Muscle of back (tissue), 13 donors: ENCODE results near the gene USP24. TPM values are rescaled to one million over a fixed set of nuclear protein-coding genes. Genes with fewer than 3 reads are reported as not detected.

Source experiments
- DNase-seq, 3 donors: peaks; one replicate each; pipeline versions ENCODE4 v3.0.0 to v3.0.0-alpha.2; 2013
- long read RNA-seq, 9 donors: transcript quantifications; one replicate each; lab custom pipeline, GENCODE V29; 2026
- polyA plus RNA-seq, 10 donors: library from polyadenylated mRNA; unstranded; fragments of 120-200 nt; gene quantifications; one replicate each; pipeline ENCODE4 v1.2.1, GENCODE V29; 2013; ENCODE audit not compliant: insufficient read length in 10 of 10

USP24 gene, protein sequence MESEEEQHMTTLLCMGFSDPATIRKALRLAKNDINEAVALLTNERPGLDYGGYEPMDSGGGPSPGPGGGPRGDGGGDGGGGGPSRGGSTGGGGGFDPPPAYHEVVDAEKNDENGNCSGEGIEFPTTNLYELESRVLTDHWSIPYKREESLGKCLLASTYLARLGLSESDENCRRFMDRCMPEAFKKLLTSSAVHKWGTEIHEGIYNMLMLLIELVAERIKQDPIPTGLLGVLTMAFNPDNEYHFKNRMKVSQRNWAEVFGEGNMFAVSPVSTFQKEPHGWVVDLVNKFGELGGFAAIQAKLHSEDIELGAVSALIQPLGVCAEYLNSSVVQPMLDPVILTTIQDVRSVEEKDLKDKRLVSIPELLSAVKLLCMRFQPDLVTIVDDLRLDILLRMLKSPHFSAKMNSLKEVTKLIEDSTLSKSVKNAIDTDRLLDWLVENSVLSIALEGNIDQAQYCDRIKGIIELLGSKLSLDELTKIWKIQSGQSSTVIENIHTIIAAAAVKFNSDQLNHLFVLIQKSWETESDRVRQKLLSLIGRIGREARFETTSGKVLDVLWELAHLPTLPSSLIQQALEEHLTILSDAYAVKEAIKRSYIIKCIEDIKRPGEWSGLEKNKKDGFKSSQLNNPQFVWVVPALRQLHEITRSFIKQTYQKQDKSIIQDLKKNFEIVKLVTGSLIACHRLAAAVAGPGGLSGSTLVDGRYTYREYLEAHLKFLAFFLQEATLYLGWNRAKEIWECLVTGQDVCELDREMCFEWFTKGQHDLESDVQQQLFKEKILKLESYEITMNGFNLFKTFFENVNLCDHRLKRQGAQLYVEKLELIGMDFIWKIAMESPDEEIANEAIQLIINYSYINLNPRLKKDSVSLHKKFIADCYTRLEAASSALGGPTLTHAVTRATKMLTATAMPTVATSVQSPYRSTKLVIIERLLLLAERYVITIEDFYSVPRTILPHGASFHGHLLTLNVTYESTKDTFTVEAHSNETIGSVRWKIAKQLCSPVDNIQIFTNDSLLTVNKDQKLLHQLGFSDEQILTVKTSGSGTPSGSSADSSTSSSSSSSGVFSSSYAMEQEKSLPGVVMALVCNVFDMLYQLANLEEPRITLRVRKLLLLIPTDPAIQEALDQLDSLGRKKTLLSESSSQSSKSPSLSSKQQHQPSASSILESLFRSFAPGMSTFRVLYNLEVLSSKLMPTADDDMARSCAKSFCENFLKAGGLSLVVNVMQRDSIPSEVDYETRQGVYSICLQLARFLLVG (N-terminal part only)
- 10 to 100 TPM; 26.6 to 52.5 (median 37.2) TPM for polyA plus RNA-seq
- long read RNA-seq, donor 1: 0 reads
- long read RNA-seq, donor 2: 0 reads
- long read RNA-seq, donor 3: 0 reads
- long read RNA-seq, donor 4, full-length matches to known transcripts: 1 of 1 reads
- long read RNA-seq, donor 4, partial matches to known transcripts: 0 of 1 reads
- long read RNA-seq, donor 4, other reads (novel, unspliced or antisense): 0 of 1 reads
- long read RNA-seq, donor 5: 0 reads
- long read RNA-seq, donor 6: 0 reads
- long read RNA-seq, donor 7, partial matches to known transcripts: 0 of 1 reads
- long read RNA-seq, donor 7, other reads (novel, unspliced or antisense): 0 of 1 reads
- long read RNA-seq, donor 8: 0 reads
- long read RNA-seq, donor 9: 0 reads

GRCh38 chr1:55215194-55216021 is at the start of gene USP24:
TSS of gene USP24 (minus strand) at chr1:55215364. CDS start at chr1:55215113, 251 bp downstream.
- DNase-seq: peak; percentile 64 to 94 (median 86)

GRCh38 chr1:55262822-55263221 is 47.7 kb upstream of the USP24 start:
- DNase-seq: no peak

DNA sequence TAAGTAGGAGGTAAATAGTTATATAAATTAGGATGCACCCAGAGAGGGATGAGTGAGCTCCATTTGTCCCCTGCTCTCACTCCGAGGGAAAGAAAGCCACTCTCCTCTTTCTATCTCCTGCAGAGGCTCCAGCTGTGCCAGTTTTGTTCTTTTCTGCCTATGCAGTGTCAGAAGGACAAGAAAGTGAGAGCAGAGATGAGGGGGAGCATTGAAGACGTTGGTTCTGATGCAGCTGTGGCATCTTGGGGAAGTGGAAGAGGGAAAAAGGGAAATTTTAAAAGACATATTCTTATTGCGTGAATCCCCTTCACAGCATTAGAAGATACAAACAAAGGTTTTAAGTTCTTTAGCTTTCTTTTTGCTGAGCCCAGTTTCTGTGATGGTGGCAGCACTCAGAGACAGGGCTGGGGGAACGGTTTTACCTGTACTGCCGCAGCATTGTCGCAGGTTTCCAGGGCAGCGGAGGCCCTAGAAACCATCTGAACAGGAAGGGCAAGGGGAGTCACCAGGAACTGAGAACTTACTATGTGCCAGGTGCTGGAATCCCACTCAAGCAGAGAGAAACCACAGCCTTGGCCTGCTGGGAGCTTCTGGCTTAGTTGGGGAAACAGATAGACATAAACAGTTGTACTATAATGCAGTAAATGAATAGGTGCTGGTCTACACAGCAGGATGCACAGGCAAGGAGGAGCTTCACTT is 44.9 kb upstream of the USP24 start:
- no peak for DNase-seq

GRCh38 chr1:55257958-55258357 is 42.8 kb upstream of the USP24 start:
- no peak for DNase-seq

GRCh38 chr1:55255901-55256300 is 40.7 kb upstream of the USP24 start:
- DNase-seq: no peak

DNA sequence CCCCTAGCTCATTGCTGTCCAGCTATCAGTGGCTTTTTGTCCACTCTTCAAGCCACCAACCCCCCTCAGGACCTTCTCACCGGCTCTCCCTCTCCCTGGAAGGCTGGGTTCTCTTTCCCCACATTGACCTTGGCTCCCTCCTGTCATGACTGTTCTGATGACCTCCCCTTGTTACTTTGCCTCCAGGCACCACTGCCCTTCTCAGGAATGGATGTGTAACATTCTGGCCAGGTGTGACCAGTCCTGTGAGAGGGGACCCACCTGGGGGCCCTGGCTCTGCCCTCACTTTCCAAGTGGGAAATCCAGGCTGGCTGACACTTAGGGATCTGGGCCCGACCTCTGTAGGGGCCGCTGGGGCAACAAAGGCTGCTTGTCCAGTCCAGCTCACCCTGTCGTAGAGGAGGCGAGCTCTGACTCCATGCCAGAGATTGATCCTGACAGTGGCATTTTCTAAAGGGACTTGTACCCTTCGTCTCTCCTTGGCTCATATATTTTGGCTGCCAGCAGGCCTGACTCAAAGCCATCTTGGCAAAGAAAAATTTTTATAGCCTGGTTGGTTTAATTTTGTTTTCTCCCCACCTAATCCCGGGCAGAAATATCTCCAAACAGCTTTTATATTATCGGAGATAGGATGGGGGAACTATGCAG is 37.9 kb upstream of the USP24 start:
- DNase-seq: no peak

DNA sequence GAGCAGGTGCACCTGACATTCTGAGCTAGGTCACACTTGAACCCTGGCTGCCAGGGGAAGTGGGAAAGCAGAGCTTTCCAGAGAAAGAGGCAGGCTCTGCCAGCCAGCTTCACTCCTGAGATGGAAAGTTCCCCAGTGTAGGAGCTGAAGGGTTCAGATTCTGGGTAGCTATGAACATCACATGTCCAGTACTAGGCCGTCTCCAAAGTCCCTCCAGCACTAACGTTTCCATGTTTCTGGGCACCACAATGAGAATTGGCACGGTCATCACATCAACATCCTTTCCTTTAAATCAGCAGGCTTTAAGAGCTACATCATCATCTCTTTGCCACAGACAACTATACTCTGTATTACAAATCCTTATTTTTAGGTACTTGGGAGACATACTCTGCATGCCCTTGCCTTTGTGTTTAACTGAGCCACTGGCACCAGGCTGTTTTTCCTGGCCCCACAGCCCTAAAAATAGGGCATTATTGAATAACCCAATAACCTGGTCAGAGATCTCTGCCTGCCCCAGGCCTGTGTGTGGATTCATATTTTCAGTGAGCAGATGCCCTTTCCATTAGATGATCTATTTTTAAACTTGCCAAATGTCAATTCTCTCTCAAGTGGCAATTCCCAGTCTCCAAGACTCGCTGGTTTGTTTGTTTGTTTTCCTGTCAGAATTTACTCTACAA is 35.4 kb upstream of the USP24 start:
- no peak for DNase-seq

GRCh38 chr1:55249646-55250398 is 34.7 kb upstream of the USP24 start:
- no peak for DNase-seq

DNA sequence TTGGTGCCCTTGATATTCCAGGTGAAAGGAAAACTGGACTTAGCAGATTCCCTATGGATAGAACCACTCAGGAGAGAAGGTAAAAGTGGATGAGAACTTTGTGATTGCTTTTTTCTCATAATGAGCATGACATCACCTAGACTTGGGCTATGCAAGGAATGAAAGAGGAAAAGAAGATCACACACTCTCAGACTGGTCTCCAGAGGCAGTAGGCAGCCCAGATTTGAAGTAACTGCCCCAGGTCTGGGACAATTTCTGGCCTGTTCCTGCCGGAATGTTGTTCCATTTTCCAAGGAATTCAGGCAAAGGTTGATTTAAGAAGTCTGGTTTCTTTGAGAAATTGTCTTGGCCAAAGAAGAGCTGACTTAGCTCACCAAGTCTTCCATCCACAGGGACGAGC is 31.7 kb upstream of the USP24 start:
- no peak for DNase-seq

DNA sequence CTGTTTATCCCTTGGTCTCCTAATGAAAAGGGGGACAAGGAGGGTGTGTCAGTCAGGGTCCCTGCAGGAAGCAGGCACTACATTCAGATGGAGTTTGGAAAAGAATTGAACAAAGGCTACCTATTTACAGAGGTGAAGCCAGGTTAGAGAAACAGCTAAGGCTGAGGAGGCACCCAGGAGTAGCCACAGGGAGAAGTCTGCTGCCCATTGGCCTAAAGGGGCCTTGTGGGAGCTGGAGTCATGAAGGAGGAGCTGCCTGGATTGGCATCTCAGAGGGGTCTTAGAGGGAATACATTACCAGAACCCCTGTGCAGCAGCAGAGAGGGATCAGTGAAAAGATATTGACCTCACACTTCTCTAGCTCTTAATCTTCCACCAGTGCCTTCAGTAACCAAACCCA is 31.2 kb upstream of the USP24 start:
- DNase-seq: no peak

DNA sequence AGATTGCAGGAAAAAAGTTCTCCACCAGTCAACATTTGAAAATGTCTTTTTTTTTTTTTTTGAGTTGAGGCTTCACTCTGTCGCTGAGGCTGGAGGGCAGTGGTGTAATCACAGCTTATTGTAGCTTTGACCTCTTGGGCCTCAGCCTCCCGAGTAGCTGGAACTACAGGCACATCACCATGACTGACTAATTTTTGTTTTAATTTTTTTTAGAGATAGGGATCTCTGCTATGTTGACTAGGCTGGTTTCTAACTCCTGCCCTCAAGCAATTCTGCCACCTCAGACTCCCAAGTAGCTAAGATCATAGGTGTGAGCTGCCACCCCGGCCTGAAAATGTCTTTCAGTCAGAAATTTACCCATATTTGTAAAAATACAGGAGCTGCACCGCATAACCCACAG is 30.6 kb upstream of the USP24 start:
- DNase-seq: no peak

DNA sequence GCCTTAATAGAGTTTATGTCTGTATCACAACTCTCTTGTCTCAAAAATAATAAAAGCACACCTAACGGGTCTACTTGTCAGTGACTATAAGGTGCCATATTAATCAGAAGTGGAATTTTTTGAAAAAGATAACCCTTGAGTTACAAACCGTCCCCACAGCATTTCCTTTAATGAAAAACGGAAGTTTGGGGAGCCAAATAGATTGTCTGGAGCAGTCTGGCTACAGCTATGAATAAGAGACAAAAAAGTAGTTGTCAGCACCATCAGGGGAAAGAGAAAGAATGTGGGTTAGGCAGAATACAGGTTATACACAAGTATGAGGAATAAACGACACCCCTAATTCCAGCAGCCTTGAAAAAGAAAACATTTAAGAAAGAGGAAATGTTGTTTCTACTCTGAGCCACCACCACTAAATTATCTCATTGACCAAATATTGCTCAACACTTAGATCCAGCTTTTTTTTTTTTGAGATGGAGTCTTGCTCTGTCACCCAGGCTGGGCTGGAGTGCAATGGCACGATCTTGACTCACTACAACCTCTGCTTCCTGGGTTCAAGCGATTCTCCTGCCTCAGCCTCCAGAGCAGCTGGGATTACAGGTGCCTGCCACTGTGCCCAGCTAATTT is 29.4 kb upstream of the USP24 start:
- no peak for DNase-seq

DNA sequence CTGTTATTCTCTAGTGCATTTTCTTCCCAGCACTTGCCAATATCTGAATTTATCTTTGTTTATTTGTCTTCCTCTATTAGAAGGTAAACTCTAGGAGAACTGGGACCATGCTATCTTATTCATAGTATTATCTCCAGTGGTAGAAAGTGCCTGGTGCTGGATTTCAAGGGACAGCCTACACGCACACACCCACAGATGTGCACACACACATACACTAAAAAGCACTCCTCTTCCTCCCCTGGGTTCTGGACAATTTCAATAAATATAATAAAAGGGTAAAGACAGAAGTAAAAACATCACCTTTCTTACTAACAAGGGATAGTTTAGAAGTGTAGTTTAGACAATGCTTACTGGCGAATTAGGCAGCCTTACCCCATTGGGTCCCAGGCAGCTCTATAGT is 28.5 kb upstream of the USP24 start:
- no peak for DNase-seq

DNA sequence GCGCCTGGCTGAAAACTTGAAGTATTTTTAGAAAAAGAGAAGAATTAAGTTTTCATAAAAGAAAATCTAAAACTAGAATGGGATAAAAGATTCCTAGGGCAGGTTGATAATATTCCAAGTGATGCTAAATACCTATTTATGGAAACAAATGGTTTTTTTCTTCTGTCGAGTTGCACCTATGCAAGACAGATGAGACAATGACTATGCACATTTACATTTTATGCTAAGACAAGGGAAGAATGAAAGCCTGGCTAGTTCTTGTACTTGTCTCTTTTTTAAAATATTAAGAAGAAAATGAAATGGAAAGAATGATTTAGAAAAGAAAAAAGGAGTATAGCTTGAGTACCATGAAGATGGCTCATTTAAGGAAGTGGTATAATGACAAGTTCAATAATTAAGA is 24.4 kb upstream of the USP24 start:
- no peak for DNase-seq

DNA sequence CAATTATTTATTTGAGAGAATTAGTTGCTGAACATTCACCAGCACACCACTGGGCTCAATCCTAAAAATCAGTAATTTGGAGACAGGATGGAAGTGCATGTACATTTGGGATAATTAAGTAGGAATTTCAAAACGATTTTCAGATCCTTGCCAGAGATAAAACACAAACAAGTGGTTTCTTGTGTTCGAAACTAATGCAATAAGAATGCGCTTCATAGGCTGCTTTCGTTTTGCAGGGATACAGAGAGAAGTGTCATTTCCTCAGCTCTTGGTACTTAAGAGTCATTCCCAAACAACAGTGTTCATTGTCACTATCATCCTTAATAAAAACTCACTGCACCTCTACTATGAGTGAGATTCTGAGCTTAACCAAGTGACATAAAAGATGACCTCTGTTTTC is 20.6 kb upstream of the USP24 start:
- peak in 1 of 3 donors; percentile 47 for DNase-seq

- peak in 1 of 3 donors; percentile 25 for DNase-seq
Measured at GRCh38 chr1:55234016-55234415, 18.9 kb upstream of the USP24 start.

DNA sequence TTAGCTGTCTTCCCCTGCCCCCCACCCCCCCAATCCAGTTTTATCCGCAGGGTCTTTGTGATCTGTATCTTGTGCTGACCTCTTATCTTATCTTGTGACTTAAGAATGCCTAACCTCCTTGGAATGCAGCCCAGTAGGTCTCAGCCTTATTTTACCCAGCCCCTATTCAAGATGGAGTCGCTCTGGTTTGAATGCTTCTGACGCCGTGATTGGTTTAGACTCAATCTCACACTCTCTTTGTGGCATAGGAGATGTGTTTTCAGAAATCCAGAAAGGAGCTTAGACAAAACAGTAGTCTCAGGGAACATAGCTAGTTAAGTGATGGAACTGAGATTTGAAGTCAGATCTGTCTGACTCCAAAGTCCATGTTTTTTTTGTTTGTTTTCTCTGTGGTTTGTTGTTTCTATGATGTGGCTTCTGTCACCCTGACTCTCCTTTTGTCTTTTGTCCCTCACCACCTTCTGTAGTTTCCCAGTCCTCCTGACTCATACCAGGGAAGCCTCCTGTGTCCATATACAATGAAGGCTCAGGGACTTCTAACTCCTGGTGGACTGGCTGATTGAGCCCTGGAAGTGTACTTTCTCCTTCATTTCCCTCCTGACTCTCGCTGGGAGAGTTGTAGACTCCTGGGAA is 18.1 kb upstream of the USP24 start:
- DNase-seq: no peak
